ENCODE results near the gene GPR158.
"Not testable (repeated sequence)": the region's sequence is repeated elsewhere in the genome, so short reads cannot be mapped to it uniquely, and the experiment has no call there.

The GPR158 gene, protein sequence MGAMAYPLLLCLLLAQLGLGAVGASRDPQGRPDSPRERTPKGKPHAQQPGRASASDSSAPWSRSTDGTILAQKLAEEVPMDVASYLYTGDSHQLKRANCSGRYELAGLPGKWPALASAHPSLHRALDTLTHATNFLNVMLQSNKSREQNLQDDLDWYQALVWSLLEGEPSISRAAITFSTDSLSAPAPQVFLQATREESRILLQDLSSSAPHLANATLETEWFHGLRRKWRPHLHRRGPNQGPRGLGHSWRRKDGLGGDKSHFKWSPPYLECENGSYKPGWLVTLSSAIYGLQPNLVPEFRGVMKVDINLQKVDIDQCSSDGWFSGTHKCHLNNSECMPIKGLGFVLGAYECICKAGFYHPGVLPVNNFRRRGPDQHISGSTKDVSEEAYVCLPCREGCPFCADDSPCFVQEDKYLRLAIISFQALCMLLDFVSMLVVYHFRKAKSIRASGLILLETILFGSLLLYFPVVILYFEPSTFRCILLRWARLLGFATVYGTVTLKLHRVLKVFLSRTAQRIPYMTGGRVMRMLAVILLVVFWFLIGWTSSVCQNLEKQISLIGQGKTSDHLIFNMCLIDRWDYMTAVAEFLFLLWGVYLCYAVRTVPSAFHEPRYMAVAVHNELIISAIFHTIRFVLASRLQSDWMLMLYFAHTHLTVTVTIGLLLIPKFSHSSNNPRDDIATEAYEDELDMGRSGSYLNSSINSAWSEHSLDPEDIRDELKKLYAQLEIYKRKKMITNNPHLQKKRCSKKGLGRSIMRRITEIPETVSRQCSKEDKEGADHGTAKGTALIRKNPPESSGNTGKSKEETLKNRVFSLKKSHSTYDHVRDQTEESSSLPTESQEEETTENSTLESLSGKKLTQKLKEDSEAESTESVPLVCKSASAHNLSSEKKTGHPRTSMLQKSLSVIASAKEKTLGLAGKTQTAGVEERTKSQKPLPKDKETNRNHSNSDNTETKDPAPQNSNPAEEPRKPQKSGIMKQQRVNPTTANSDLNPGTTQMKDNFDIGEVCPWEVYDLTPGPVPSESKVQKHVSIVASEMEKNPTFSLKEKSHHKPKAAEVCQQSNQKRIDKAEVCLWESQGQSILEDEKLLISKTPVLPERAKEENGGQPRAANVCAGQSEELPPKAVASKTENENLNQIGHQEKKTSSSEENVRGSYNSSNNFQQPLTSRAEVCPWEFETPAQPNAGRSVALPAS (N-terminal part only)

GRCh38 chr10:25174461-25175230 lies at the start of gene GPR158:
GPR158 (plus strand) TSS chr10:25175001; CDS start chr10:25175421, 420 bp downstream.
- peak; percentile 1 for DNase-seq (ENCODE audit: low read depth)

GRCh38 chr10:25125201-25125611 lies 49.6 kb upstream of the GPR158 start:
- no peak for DNase-seq (ENCODE audit: low read depth)

- no peak for DNase-seq (ENCODE audit: low read depth)
Measured at GRCh38 chr10:25129592-25129991, 45.2 kb upstream of the GPR158 start.

DNA sequence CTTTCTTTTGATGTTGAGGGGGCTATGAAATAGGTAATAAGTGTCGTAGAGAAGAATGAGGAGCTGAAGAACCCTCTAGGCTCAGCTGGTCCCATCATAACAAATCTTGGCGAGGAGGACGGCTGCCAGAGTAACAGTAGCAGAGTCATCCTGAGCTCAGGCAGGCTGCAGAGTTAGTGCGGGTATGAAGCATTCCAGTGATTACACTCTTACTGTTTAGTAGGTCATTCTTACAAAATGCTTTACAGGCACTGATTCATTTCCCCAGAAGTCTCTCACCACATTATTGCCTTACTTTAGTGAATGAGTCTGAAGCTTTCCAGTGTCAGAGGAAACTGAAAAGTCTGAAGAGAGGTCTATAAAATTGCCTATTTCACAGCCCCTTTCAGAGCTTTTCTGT lies 43.9 kb upstream of the GPR158 start:
- no peak for DNase-seq (ENCODE audit: low read depth)

GRCh38 chr10:25142116-25142864 lies 32.5 kb upstream of the GPR158 start:
- no peak for DNase-seq (ENCODE audit: low read depth)

GRCh38 chr10:25157650-25158049 lies 17.2 kb upstream of the GPR158 start:
- DNase-seq (ENCODE audit: low read depth) = no peak

GRCh38 chr10:25159591-25159990 lies 15.2 kb upstream of the GPR158 start:
- no peak for DNase-seq (ENCODE audit: low read depth)

DNA sequence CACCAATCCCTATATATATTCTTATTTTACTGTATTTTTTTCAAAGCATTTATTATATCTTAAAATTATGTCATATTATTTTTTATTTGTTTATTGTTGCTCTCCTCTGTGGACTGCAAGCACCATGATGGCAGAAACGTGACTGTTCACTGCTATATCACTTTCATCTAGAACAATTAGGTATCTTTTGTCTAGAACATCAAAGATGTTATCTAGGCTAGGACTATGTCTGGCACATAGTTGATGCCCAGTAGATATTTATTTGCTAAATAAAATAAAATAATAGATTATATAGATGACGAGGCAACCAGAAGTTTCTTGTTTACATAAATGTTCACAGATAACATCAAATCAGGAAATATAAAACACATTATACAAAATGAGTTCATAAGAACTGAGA lies 12.4 kb upstream of the GPR158 start:
- DNase-seq (ENCODE audit: low read depth) = no peak

- DNase-seq (ENCODE audit: low read depth) = not testable (repeated sequence)
Measured at GRCh38 chr10:25163464-25163863, 11.3 kb upstream of the GPR158 start.

- no peak for DNase-seq (ENCODE audit: low read depth)
Measured at GRCh38 chr10:25169740-25170139, 5.1 kb upstream of the GPR158 start.

DNA sequence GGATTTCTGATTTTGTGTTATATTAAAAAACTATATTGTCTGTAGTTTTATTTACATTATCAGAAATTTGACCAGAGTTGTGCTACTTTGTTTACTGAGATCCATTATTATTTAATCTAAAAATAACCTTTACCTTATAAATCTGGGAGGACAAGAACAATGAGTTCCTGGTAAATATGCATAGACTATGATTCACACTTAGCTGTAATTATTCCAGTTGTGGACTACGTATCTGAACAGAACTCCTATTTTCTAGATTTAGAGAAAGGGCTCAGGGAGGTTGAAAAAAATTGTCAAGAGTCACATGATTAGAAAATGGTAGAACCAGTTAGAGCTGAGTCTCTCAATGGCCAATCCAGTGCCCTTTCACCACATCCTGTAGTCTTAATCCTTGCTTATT lies 4.2 kb upstream of the GPR158 start:
- no peak for DNase-seq (ENCODE audit: low read depth)

GRCh38 chr10:25175527-25176420 lies 973 bp downstream of the GPR158 start:
- no peak for DNase-seq (ENCODE audit: low read depth)

DNA sequence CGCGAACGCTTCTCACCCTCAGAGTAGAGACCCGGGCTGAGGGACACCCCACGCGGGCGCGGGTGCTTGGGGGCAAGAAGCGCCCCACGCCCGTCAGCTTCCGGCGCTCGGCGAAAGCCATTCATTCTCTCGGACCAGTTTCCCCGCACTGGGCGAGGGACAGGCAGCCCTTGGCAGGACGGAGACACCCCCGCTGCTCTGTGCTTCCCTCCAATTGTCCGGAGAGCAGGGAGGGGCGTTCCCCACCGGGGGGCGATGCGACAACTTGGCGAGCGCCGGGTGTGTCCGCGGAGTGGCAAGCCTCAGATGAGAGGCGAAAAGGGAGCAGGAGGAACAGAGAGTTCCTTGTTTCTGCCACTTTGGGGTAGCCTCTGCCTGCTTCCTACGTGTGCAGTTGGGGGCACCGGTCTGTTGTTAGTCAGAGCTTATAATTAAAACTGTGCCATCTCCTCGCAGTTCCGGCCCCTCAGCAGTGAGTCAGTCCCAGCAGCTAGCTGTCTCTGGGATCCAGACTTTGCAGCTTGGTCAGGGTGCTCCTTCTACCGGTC lies 1.7 kb downstream of the GPR158 start:
- no peak for DNase-seq (ENCODE audit: low read depth)

DNA sequence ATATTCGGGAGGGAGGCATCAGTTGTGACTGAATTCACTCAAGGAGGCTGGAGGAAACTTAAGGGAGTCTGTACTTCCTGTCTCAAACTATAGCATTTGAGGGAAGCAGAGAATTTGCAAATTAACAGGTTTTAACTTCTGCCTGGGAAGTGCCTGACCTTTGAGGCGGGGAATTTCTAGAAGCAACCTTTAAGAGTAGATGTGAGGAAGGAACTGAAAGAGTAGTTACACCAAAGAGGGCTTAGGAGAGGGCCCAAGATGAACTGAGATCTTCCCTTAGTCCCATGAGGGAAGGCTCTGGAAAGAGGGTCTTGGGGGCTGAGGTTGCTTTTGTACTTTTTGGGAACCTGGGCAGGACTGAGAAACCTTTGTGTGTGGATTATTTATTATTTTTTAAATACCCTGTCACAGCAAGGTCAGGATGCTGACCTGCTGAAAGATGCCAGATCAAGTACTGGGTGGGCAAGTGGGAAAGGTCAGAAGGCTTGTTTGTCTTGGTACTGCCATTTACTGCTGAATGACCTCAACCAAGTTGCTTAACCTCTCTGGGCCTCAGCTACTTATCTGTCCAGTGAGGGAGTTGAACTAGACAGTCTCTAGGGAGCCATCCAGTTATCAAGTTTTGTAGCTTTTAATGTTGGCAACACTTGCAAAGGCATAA lies 2.4 kb downstream of the GPR158 start:
- DNase-seq (ENCODE audit: low read depth) = no peak

DNA sequence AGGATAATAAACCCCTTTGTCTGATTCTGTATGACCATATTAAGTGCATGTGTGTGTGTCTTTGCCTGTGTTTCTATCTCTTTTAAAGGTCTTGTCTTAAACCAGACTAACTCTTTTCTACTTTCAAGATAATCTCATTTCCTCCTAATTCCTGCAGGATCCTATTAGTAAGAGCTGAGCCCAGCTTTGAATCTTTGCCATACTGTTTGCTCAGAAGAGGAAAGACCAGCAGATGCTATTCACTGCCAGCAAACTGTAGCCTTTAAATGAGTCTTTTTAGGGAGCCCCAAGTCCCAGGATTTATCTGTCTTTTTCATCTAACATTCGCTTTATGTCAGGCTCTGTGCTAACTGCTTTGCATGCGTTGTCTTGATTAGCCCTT lies 2.9 kb downstream of the GPR158 start:
- no peak for DNase-seq (ENCODE audit: low read depth)

- no peak for DNase-seq (ENCODE audit: low read depth)
Measured at GRCh38 chr10:25178411-25178810, 3.6 kb downstream of the GPR158 start.

GRCh38 chr10:25180801-25181200 lies 6.0 kb downstream of the GPR158 start:
- no peak for DNase-seq (ENCODE audit: low read depth)

DNA sequence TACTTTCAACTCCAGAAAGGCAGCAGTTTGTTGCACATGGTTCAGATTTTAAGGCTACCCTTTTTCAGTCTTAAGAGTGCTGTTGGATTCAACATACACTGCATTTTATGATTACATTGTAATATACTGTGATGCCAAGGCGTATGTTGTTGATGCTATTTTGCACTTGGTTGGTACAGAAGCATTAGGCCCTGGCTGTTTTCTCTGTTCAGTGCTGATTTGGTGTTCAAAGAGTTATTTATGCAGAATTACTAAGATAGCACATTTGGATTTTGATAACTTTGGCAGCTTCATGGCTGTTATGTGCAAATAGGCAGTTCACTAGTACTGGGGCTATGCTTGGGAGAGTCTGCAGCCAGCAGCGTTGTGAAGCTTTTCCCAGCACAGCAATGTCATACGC lies 7.8 kb downstream of the GPR158 start:
- no peak for DNase-seq (ENCODE audit: low read depth)
